ENCODE data around the gene KLHL18.
"Not testable (repeated sequence)": the region's sequence is repeated elsewhere in the genome, so short reads cannot be mapped to it uniquely, and the experiment has no call there.

Gene KLHL18

DNA sequence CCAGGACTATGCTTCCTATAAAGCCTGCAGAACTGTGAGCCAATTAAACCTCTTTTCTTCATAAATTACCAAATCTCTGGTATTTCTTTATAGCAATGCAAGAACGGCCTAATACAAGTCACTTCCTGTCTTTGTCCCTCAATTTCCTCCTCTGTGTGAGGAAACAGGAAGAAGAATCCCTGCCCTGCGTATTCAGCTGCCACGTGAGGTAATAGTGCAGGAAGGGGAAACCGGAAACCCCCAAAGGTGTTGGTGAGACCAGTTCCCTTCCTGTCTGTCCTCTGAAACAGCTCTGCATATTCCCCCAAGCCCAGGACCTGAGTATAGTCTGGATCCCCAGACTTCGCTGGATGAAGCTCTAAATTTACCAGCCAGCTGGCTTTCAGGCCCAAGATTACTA, 80.0 kb downstream of the KLHL18 start:
- DNase-seq (ENCODE audit: low spot score), result no peak

DNA sequence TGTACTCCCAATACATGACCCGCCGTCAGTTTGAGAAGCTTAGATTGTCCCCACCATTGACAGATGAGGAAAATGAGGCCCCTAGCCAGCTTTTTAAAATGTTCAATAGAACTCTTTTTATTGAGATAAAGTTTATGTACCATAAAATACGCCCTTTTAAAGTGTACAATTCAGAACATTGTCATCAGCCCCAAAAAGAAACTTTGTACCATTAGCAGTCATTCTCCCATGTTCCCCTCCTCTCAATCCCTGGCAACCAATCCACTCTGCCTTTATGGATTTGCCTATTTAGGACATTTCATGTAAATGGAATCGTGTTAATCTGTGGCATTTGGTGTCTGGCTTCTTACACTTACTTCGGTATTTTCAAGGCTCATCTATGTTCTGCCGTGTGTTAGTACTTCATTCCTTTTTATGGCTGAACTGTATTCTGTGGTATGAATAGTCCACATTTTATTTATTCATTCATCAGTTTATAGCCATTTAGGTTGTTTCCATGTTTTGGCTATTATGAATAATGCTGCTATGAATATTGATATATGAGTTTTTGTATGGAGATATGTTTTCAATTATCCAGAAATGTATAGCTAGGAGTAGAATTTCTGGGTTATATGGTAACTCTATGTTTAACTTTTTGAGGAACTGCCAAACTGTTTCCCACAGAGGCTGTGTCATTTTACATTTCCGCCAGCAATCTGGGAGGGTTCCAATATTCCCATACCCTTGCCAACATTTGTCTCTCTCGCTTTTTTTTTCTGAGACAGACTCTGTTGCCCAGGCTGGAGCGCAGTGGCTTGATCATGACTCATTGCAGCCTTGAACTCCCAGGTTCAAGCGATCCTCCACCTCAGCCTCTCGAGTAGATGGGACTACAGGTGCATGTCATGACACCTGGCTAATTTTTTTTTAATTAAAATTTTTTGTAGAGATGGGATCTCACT, 82.7 kb downstream of the KLHL18 start:
- no peak for DNase-seq (ENCODE audit: low spot score)

DNA sequence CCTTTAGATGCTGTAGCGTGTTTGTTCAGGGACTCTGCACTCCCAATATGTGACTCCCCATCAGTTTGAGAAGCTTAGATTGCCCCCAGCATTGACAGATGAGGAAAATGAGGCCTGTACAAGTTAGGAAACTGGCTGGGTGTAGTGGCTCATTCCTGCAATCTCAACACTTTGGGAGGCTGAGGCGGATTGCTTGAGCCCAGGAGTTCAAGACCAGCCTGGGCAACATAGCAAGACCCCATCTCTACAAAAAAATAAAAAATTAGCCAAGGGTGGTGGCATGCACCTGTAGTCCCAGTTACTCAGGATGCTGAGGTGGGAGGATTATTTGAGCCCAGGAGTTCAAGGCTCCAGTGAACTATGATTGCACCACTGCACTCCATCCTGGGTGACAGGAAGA, 84.1 kb downstream of the KLHL18 start:
- no peak for DNase-seq (ENCODE audit: low spot score)

DNA sequence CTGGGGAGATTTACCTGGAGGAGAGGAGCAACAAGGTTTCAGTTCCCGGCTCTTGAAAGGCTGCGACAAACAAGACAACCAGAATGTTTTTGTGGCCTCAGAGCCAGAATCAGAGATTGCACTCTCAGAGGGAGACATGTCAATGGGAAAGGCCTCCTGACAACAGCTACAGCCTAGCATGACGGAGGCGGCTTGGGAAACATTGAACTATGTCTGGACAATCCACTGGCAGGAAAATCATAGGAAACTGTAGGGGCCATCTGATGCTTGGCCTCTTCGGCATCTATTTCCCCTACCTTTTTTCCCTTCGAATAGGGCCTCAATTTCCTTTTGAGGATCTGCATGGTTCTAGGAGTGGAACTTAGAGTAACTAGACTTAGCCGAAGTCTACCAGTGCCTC, 84.9 kb downstream of the KLHL18 start:
- no peak for DNase-seq (ENCODE audit: low spot score)

DNA sequence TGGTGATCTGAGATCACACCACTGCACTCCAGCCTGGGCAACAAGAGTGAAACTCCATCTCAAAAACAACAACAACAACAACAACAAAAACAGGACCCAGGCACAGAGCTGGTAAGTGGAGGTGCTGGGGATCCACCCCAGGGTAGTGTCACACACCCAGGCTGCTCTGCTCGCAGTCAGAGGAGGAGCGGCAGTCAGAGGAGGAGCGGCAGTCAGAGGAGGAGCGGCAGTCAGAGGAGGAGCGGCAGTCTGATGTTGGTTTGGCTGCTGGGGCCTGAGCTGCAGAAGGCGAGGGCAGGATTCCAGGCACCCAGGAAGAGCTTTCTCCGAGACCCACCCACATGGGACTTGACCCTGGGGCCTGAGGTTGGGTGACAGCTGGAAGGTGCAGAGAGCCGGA, 87.3 kb downstream of the KLHL18 start:
- not testable (repeated sequence) for DNase-seq (ENCODE audit: low spot score)

DNA sequence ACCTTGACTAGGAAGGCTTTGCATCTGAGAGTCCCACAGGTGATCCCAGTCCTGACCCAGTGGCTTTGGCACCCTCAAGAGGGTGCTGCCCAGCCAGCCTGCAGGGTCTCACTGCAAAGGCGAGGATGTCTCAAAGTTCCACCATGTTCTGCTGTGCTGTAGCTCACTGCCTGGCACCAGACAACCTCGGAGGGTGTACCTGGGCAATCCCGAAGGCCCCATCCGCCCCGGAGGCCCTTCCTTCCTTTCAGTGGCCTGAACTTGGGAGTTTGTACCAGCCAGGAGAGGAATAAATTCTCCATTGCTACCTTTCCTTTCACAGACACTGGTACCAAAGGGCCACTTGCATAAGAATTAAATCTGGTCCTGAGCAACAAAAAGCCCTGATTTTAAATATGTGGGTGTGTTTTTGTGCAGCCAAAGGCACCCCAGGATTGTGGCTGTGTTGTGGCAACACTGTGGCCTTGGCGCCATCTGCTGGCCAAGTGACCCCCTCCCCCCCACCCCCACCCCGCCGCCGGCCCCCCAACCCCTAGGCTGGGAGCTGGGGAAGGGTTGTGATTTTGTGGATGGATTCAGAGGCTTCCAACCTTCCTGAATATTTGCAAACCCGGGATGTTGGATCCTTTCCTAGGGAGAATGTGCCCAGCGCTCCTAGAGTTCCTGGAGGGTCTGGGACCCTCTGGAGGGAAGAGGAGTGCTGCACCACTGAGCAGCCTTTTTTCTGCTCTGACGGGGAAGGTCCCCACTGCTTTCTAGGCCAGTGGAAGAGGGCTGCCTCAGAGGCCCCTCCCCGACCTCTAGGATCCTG, 88.3 kb downstream of the KLHL18 start:
- peak; percentile 12 for DNase-seq (ENCODE audit: low spot score)

DNA sequence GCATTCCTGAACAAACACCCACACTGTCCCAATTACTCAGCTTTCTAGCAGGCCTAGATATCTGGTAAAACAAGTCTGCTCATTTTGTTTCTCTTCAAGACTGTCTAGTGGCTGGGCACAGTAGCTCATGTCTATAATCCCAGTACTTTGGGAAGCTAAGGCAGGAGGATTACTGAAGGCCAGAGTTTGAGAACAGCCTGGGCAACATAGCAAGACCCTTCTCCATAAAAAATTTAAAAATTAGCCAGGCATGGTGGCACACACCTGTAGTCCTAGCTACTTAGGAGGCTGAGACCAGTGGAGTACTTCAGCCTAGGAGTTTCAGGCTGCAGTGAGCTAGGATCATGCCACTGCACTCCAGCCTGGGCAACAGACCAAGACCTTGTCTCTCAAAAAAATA, 91.8 kb downstream of the KLHL18 start:
- no peak for DNase-seq (ENCODE audit: low spot score)

DNA sequence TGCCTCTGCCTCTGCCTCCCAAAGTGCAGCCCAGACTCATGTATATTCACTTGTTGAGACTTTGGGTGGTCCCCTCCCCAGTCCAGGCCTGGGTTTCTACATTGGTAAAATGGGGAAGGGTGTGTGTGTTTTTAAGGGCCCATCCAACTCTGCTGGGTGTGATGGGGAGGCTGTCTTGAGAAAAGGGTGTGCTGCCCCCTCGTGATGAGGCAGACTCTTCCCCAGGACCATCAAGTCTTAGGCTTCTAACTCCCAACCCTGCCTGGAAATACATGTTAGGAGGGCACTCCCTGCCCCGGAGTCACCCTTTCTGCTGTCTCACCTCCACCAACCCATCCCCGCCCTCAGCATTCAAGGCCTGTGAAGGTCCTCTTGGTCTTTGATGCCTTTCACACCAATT, 93.6 kb downstream of the KLHL18 start:
- DNase-seq (ENCODE audit: low spot score), result no peak

DNA sequence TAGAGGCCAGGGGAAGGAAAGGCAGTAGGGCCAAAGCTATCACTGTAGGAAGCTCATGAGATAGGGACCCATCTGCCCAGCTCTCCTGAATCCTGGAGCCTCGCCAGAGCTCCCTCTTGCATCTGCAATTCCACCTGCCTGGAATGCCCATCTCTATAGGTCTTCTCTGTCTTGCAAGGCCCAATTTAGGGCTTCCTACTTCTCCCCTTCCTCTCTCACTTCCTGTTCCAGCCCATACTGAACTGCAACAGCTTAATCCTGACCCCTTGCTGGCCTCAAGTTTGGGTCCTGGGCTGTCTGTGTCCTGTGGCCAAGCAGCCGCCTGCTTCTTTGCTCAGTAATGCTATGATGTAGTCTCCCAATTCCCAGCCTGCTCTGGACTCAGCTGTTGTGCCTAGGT, 94.4 kb downstream of the KLHL18 start:
- no peak for DNase-seq (ENCODE audit: low spot score)

DNA sequence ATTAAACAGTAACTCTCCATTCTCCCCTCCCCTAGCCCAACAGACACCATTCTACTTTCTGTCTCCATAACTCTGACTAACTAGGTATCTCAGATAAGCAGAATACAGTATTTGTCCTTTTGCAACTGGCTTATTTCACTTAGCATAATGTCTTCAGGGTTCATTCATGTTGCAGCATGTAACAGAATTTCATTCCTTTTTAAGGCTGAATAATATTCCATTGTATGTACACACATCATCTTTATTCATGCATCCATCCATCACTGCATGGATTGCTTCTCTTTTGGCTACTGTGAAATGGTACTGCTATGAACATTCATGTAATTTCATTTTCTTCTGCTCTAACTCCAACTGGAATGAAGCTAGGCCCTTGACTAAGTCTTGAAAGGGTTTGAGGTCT, 96.1 kb downstream of the KLHL18 start:
- DNase-seq (ENCODE audit: low spot score), result no peak

DNA sequence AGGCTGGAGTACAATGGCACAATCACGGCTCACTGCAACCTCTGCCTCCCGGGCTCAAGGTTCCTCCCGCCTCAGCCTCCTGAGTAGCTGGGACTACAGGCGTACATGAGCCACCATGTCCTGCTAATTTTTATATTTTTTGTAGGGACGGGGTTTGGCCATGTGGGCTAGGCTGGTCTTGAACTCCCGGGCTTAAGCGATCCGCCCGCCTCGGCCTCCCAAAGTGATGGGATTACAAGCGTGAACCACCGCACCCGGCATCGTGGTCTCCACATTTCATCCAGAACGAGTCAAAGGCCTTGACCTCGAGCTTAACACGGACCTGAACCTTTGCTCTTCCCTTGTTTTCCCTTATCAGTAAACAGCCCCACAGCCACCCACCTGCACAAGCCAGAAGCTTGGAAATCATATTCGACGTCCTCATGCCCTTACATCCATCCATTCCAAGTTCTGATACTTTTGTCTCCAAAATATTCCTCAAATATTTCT, 96.7 kb downstream of the KLHL18 start:
- DNase-seq (ENCODE audit: low spot score), result no peak

DNA sequence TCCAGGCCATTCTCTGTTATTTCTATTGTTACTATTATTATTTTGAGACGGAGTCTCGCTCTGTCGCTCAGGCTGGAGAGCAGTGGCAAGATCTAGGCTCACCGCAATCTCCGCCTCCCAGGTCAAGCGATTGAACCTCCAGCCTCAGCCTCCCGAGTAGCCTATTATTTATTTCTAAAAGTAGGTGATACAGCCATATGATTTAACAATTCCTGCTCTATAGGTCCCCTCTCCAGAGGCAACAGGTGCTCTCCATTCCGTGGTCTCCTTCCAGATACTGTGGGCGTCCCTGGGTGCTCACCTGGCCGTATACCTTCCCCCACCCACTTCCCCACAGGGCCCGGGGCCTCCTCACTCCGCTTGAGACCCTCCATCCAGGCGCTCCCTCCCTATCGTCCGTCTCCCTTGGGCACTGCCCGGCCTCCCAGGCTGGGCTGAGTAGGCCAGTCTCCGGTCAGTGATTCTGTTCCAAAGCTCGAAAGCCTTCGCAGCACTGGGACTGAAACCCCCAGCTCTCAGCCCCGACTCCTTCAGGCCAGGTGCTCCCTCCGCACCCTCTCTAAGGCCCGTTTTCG, 97.4 kb downstream of the KLHL18 start:
- no peak for DNase-seq (ENCODE audit: low spot score)

DNA sequence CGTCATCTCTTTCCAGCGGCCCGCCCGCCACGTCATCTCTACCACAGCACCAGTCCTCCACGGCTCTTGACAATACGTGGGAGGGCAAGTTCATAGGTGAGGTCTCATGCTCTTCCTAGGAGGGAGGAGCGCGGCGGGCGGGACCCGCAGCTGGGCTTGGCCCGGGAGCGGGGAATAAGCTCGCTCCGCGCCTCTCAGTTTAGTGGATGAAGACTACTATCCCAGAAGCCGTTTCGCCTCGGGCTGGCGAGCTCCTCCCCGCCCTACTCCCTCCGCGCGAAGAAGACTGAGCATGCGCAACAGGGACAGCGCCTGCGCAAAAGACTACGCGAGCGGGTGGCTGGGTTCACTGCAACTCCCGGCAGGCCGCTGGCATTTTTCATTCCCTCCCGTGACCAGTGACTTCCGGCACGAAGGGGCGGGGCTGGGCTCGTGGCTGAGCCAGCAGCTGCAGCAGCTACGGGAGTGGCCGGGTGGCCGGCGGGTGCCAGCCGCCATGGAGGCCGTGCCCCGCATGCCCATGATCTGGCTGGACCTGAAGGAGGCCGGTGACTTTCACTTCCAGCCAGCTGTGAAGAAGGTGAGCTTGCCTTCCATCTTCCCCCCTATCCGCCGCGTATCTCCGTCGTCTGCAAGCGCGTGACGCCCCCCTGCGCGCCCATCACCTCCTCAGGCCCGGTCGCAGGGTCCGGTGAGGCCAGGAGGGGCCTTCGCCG, 98.0 kb downstream of the KLHL18 start, which contains the start of gene PTPN23:
Gene PTPN23, plus strand, starts transcription at position 421 of the 716 bp plus-strand sequence. Its CDS starts 76 bp downstream, at position 497.
- peak; percentile 100 for DNase-seq (ENCODE audit: low spot score)

DNA sequence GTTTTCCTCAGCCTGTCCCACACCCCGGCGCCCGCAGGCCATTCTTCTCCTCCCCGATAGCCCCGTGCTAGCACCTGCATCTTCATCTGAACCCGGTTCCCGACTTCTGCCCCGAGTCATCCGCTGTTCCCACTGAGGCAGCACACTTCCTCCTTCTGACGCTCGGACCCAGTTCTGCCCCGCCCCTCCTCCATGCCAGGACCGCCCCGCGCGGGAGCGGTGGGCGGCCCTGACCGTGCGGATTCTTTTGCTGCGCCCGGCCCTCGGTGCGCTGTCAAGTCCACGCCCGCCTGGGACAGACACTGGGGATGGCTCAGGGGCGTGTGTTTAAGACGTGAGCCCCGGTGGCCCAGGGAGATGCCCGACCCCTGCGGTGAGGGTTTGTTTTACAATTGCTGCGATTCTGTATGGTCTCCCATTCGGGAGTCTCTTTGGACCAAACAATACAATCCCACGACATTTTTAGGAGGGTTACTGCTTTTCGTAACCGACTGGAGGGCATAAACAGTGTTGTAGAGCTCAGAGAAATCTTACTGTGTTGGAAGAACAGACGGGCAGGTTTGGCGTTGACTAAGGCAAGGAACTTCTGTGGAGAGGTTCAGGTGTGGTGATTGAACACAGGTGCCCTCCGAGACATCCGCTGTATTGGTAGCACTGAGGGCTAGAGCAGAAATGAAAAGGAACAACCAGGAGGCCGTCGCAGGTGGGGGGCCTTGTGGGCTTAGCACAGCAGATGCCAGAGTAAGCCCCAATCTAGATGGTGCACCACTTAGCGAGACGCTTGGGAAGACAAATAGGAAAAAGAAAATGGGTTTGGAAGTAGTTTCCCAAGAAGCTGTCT, 98.8 kb downstream of the KLHL18 start:
- DNase-seq (ENCODE audit: low spot score), result peak; percentile 71

DNA sequence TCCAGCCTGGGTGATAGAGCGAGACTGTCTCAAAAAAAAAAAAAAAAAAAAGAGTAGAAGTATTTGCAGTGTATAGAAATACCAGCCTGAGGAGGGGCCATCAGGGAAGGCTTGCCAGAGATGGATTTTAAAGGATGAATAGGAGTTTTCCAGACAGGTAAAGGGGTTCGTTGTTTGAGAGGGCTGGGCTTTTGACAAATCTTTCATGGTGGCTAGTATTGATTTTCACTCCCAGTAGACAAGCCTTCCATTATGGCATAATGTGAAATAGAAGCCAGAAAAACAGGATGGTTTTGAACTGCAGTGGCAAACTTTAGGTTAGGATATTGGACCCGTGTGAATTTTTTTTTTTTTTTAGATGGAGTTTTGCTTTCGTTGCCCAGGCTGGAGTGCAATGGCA, 101.7 kb downstream of the KLHL18 start:
- DNase-seq (ENCODE audit: low spot score), result no peak

DNA sequence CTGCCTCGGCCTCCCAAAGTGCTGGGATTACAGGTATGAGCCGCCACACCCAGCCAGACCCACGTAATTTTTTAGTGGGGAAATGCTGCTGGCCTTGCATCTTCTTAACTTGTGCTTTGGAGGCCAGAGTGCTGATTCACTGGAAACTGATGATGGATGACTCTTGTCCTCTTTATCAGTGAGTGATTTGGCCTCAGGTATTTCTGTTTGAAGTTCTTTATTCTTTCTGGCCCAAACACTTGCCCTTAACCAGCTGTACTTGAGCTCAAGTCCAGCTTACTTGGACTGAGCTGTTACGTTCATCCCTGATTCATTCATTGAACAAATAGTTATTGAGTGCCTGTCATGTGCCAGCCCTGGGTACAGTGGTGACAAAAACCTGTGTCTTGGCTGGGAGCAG, 102.3 kb downstream of the KLHL18 start:
- DNase-seq (ENCODE audit: low spot score), result no peak

DNA sequence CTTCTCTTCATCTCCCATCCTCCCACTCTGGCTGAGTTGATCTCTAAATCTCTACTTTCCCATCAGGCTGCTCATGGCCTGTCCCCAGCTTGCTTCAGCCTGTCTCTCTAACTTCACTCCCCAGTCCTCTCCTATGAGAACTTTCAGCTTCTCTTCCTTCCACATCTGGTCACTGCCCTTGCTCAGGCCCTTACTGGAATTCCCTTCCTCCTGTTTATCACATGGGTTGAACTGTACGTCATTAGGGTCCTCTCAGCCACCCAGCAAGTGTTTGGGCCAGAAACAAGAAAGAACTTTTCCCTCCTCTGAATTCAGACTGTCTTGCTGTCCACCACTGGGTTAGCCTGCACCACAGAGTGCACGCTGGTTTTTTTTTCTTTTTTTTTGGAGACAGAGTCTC, 103.1 kb downstream of the KLHL18 start:
- no peak for DNase-seq (ENCODE audit: low spot score)

DNA sequence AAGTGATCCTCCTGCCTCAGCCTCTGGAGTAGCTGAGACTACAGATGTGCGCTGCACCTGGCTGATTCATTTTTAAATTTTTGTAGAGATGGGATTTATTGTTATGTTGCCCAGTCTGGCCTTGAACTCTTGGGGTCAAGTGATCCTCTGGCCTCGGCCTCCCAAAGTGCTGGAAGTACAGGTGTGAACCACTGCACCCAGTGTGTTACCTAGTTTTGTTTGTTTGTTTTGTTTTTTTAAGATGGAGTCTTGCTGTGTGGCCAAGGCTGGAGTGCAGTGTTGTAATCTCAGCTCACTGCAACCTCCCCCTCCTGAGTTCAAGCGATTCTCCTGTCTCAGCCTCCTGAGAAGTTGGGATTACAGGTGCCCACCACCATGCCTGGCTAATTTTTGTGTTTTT, 110.2 kb downstream of the KLHL18 start:
- no peak for DNase-seq (ENCODE audit: low spot score)

DNA sequence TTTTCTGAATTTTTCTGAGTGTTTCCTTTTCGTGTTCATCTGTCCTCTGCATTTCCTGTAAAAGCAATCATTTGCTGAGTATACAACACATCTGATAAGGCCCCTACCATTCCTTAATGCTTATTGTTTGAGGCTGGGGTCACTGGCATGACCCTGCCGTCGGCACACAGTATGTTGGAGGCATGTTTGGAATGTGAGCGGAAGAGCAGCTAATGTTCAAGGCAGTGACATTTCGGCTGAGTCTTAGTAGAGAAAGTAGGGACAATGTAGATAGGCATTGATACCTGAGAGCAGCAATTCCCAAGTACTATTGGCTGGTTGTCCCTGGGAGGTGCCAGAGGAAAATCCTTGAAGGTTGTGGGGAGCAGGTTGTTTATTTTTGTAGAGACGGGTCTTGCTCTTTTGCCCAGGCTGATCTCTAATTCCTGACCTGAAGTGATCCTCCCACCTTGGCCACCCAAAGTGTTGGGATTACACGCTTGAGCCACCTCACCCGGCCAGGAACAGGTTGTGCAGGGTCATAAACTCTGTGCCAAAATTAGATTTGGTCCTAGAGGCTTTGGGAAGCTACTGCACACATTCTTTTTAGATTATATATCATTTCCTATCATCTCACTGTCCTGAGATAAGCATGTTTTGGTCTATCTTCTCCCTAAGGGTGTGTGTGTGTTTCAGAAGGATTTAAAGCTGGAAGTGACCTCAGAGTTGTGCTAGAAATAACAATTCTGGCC, 111.6 kb downstream of the KLHL18 start:
- DNase-seq (ENCODE audit: low spot score), result no peak

DNA sequence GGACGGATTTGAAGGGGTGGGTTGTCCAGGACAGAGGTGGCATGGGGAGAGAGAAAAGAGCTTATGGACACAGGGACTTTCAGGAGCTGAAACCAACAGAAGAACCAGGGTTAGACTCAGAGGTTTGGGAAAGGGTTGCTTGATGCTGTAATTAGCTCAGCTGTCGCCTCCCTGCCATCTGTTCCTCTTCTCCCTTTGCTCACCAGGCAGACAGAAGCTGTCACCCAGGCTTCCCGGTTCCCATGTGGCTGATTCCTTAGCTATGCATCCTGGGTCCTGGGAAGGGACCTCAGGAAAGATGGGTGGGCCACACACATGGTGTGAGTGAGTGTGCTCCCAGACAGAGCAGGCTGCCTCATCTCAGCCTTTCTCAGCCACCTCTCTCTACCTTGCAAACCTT, 112.1 kb downstream of the KLHL18 start:
- no peak for DNase-seq (ENCODE audit: low spot score)
